ENCODE results near the gene USP34. TPM values are rescaled to one million over a fixed set of nuclear protein-coding genes. Genes with fewer than 3 reads are reported as not detected.

The USP34 gene
- total RNA-seq, 1 experiment from 2014 or later, result 76.3 TPM

- TF ChIP-seq ZBTB33 (IDR thresholded peaks at IDR 0.05; ENCODE audit: extremely low read depth, insufficient replicate concordance, low read length) (no peak), EZH2phosphoT487 (IDR thresholded peaks at IDR 0.05; ENCODE audit: borderline replicate concordance) (no peak), ZNF274 (IDR thresholded peaks at IDR 0.05; ENCODE audit: low read depth, low read length) (no peak)
Measured at GRCh38 chr2:61405813-61406212, 65.1 kb downstream of the USP34 start (continued).

GRCh38 chr2:61404438-61404837, 66.4 kb downstream of the USP34 start:
- RAD21 ChIA-PET (ENCODE audit: low non-redundant PET in 1 of 2, low total read pairs in 2 of 2, uncharacterized antibody in 2 of 2, unreplicated experiment in 2 of 2), result no interaction called here
- H2AFZ ChIP-seq (ENCODE audit: low read depth, low read length, poor library complexity, severe bottlenecking), result no peak overlapping the region
- no peak overlapping the region for H3K4me2 ChIP-seq (ENCODE audit: low read length)
- ATAC-seq (no peak), DNase-seq (ENCODE audit: low read depth, low spot score) (no peak)
- H3K36me3 ChIP-seq (ENCODE audit: control insufficient read depth in 1 of 2, insufficient read depth in 2 of 2, low read length in 2 of 2), result peaks cover 5 to 6% of the 10 kb centered on the region in 2 experiments; a peak in 2 of 4 replicates
- H3K79me2 ChIP-seq (ENCODE audit: insufficient read depth, low read length), result peaks cover 43% of the 10 kb centered on the region
- no peaks in the 10 kb centered on the region for H4K20me1 ChIP-seq (ENCODE audit: insufficient read depth)
- no peak for TF ChIP-seq REST (IDR thresholded peaks at IDR 0.05; ENCODE audit: low read depth)
- TF ChIP-seq ZBTB33 (IDR thresholded peaks at IDR 0.05; ENCODE audit: extremely low read depth, insufficient replicate concordance, low read length), result no peak
- TF ChIP-seq EZH2 (IDR thresholded peaks at IDR 0.05), result no peak
- TF ChIP-seq SP1 (IDR thresholded peaks at IDR 0.05; ENCODE audit: low read depth), result no peak
- no peak for TF ChIP-seq SRF (IDR thresholded peaks at IDR 0.05; ENCODE audit: low read depth)
- H3K27me3 ChIP-seq (ENCODE audit: insufficient read depth, low read length), result no peaks in the 10 kb centered on the region
- no peak overlapping the region for H3K4me3 ChIP-seq (replicated peaks in 1 of 2; ENCODE audit: low read depth in 1 of 2, low read length in 2 of 2)
- H3K9me3 ChIP-seq (ENCODE audit: control insufficient read depth in 1 of 2, insufficient read depth in 1 of 2, low read depth in 1 of 2, low read length in 2 of 2), result no peaks in the 10 kb centered on the region
- CTCF ChIA-PET, result no interaction called here
- no TSS peak for BruUV-seq (replicated peaks)
- no peak overlapping the region for H3K9ac ChIP-seq (ENCODE audit: low read length)
- H3K9me2 ChIP-seq (ENCODE audit: insufficient read depth), result no peaks in the 10 kb centered on the region
- no peak overlapping the region for H3K27ac ChIP-seq (ENCODE audit: low read depth, low read length)
- POLR2A ChIA-PET, result no interaction called here
- H3K4me1 ChIP-seq (ENCODE audit: control insufficient read depth in 1 of 2, insufficient read depth in 2 of 2, low read length in 2 of 2), result peaks cover 11 to 19% of the 10 kb centered on the region in 2 experiments
- intact Hi-C loops (cut with micrococcal nuclease), result no loop called here

All from HCT116 (cell line).